K562 (cell line): ENCODE measurements around the gene ST8SIA2. TPM values are rescaled to one million over a fixed set of nuclear protein-coding genes. Genes with fewer than 3 reads are reported as not detected.

ENCODE experiments used
- ATAC-seq: fragments of 200-7000 bp; cut with Tn5 transposase; 3 replicates; pipeline ENCODE4 v1.9.1; 2020; ENCODE audit warnings: moderate library complexity
- BruUV-seq: library from RNA; stranded (reverse); fragments of 400-500 nt; replicated peaks from 2 replicates; lab custom pipeline; 2021; lab: Mats Ljungman, UMichigan
- CTCF ChIA-PET: fragments of 300-600 bp; formaldehyde crosslinking; extraction: SDS; loops from one replicate; lab custom pipeline; 2021; ENCODE audit warnings: low intra/inter-chr PET ratio; lab: Yijun Ruan, JAX
- POLR2A ChIA-PET: fragments of 300-600, 350-650 bp; sonication (Branson Sonifier 250); formaldehyde crosslinking; extraction: SDS; loops from one replicate; lab custom pipeline; 2021; ENCODE audit warnings: antibody characterized with exemption, inconsistent platforms; lab: Yijun Ruan, JAX
- DNase-seq, 4 experiments: peaks; one replicate each; pipeline versions ENCODE4 v3.0.0 to v3.0.0-alpha.2; 2011 to 2018; ENCODE audit warnings: low spot score in 3 of 4, mixed read lengths in 3 of 4; ENCODE audit errors: extremely low read depth in 1 of 4
- FAIRE-seq: peaks from 2 replicates; lab custom pipeline; 2011; peaks lifted over from hg19 to GRCh38; lab: Jason Lieb, UNC
- H2AFZ ChIP-seq: 2 replicates; pipeline ENCODE4 v1.6.0; 2011; ENCODE audit warnings: low read depth, low read length, control low read depth, inconsistent platforms
- H3K27ac ChIP-seq: fragments of 200-600 bp; 3 replicates; pipeline ENCODE4 v1.8.0; 2011; ENCODE audit warnings: low read depth, mild to moderate bottlenecking, control low read depth, inconsistent platforms, low read length, moderate library complexity, mixed read lengths; ENCODE audit errors: extremely low read depth
- H3K27me3 ChIP-seq, 2 experiments: fragments of 300-600 bp in 1 of 2; 2 replicates in 1 of 2; 3 replicates in 1 of 2; pipeline versions ENCODE4 v1.6.0 to v1.8.0; 2011; ENCODE audit warnings: inconsistent platforms in 2 of 2, low read length in 2 of 2, mild to moderate bottlenecking in 1 of 2, mixed read lengths in 1 of 2, moderate library complexity in 1 of 2; ENCODE audit not compliant: control insufficient read depth in 2 of 2, insufficient read depth in 2 of 2
- H3K36me3 ChIP-seq: fragments of 300-600 bp; 3 replicates; pipeline ENCODE4 v1.8.0; 2011; ENCODE audit warnings: mild to moderate bottlenecking, low read length, inconsistent platforms; ENCODE audit not compliant: control insufficient read depth, insufficient read depth
- H3K4me1 ChIP-seq, 2 experiments: fragments of 200-600 bp in 1 of 2; replicated peaks in 1 of 2; 2 replicates in 1 of 2; 3 replicates in 1 of 2; pipeline versions ENCODE4 v1.5.1 to v1.8.0; 2011; ENCODE audit warnings: inconsistent platforms in 2 of 2, low read length in 2 of 2, mild to moderate bottlenecking in 1 of 2, mixed read lengths in 1 of 2, moderate library complexity in 1 of 2; ENCODE audit not compliant: control insufficient read depth in 2 of 2, insufficient read depth in 2 of 2
- H3K4me2 ChIP-seq: 2 replicates; pipeline ENCODE4 v1.6.1; 2011; ENCODE audit warnings: low read length, control low read depth, inconsistent platforms, mixed read lengths; ENCODE audit not compliant: insufficient read depth
- H3K4me3 ChIP-seq: fragments of 200-600 bp; sonication (generic), shearing (Covaris generic); 2 replicates; pipeline ENCODE4 v1.5.1; 2016; ENCODE audit warnings: control low read depth, inconsistent platforms
- H3K79me2 ChIP-seq: fragments of 200-600 bp; 3 replicates; pipeline ENCODE4 v1.8.0; 2011; ENCODE audit warnings: low read length, inconsistent platforms; ENCODE audit not compliant: control insufficient read depth, insufficient read depth
- H3K9ac ChIP-seq, 2 experiments: 2 replicates each; pipeline versions ENCODE4 v1.6.0 to v1.6.1; 2011; ENCODE audit warnings: low read depth in 2 of 2, low read length in 2 of 2, control low read depth in 1 of 2, inconsistent platforms in 1 of 2, mild to moderate bottlenecking in 1 of 2, mixed read lengths in 1 of 2; ENCODE audit not compliant: insufficient read depth in 1 of 2
- H3K9me1 ChIP-seq: one replicate; pipeline ENCODE4 v1.6.0; 2011; ENCODE audit warnings: inconsistent platforms, mild to moderate bottlenecking, low read length, moderate library complexity; ENCODE audit not compliant: control insufficient read depth, insufficient read depth
- H3K9me3 ChIP-seq: replicated peaks from 2 replicates; pipeline ENCODE4 v1.5.1; 2011; ENCODE audit warnings: low read depth, low read length, inconsistent platforms; ENCODE audit not compliant: control insufficient read depth, insufficient read depth
- H4K20me1 ChIP-seq: replicated peaks from 2 replicates; pipeline ENCODE4 v1.6.1; 2011; ENCODE audit warnings: low read length, inconsistent platforms, mixed read lengths; ENCODE audit not compliant: control insufficient read depth, insufficient read depth
- BACH1 ChIP-seq: fragments of 200-800 bp; sonication (Bioruptor generic); IDR thresholded peaks from 2 replicates; pipeline ENCODE4 v1.6.1; 2016; ENCODE audit warnings: missing genetic modification characterization, missing compliant biosample characterization
- CCAR2 ChIP-seq: fragments of 200-400 bp; formaldehyde crosslinking; IDR thresholded peaks from 2 replicates; pipeline ENCODE4 v1.6.1; 2017; ENCODE audit warnings: mild to moderate bottlenecking, low read depth, low read length
- EGR1 ChIP-seq: fragments of 450-650 bp; conservative IDR thresholded peaks from 2 replicates; pipeline ENCODE4 v1.6.1; 2017; ENCODE audit warnings: mild to moderate bottlenecking
- HDAC3 ChIP-seq: fragments of 450-650 bp; IDR thresholded peaks from 2 replicates; pipeline ENCODE4 v1.6.1; 2018; ENCODE audit warnings: borderline replicate concordance, mild to moderate bottlenecking, moderate library complexity; ENCODE audit not compliant: partially characterized antibody
- HMGN3 ChIP-seq: IDR thresholded peaks from 2 replicates; pipeline ENCODE4 v1.6.1; 2011; ENCODE audit warnings: borderline replicate concordance, low read depth, mild to moderate bottlenecking, mixed read lengths, low read length; ENCODE audit not compliant: insufficient read length; ENCODE audit errors: extremely low read depth
- MEF2A ChIP-seq: IDR thresholded peaks from 2 replicates; pipeline ENCODE4 v1.6.1; 2011; ENCODE audit warnings: low read depth, mild to moderate bottlenecking, low read length, moderate library complexity; ENCODE audit not compliant: control insufficient read depth
- OTX1 ChIP-seq: fragments of 450-650 bp; formaldehyde crosslinking; IDR thresholded peaks from 2 replicates; pipeline ENCODE4 v1.4.0; 2022; ENCODE audit warnings: mild to moderate bottlenecking
- PCBP2 ChIP-seq: fragments of 200-400 bp; formaldehyde crosslinking; IDR thresholded peaks from 2 replicates; pipeline ENCODE4 v1.6.1; 2018; ENCODE audit warnings: low read length, low read depth, mild to moderate bottlenecking, moderate library complexity; ENCODE audit not compliant: poor library complexity, severe bottlenecking
- PHF20 ChIP-seq: fragments of 450-650 bp; IDR thresholded peaks from 2 replicates; pipeline ENCODE4 v1.6.1; 2018; ENCODE audit not compliant: partially characterized antibody
- PTBP1 ChIP-seq: fragments of 200-400 bp; formaldehyde crosslinking; IDR thresholded peaks from 2 replicates; pipeline ENCODE4 v1.6.1; 2017; ENCODE audit warnings: low read depth, low read length
- SAFB2 ChIP-seq: fragments of 200-400 bp; formaldehyde crosslinking; IDR thresholded peaks from 2 replicates; pipeline ENCODE4 v1.6.1; 2018; ENCODE audit warnings: borderline replicate concordance, low read length, low read depth, moderate library complexity; ENCODE audit not compliant: severe bottlenecking
- ZFP1 ChIP-seq: fragments of 450-650 bp; formaldehyde crosslinking; IDR thresholded peaks from 2 replicates; pipeline ENCODE4 v1.4.0; 2020; ENCODE audit warnings: mild to moderate bottlenecking, mixed read lengths
- ZFX ChIP-seq: sonication (generic); formaldehyde crosslinking; IDR thresholded peaks from 2 replicates; pipeline ENCODE4 v1.8.0; 2022; ENCODE audit warnings: mild to moderate bottlenecking, missing genetic modification reagents, moderate library complexity
- ZNF174 ChIP-seq: fragments of 250-450 bp; sonication (Bioruptor Pico); IDR thresholded peaks from 2 replicates; pipeline ENCODE4 v1.4.0; 2020; ENCODE audit warnings: mild to moderate bottlenecking
- ZNF347 ChIP-seq: fragments of 450-650 bp; formaldehyde crosslinking; IDR thresholded peaks from 2 replicates; pipeline ENCODE4 v1.4.0; 2020; ENCODE audit warnings: low read depth, mild to moderate bottlenecking, moderate library complexity
- ZNF445 ChIP-seq: fragments of 250-450 bp; sonication (Bioruptor Pico); IDR thresholded peaks from 2 replicates; pipeline ENCODE4 v1.4.0; 2020; ENCODE audit warnings: low read depth, mild to moderate bottlenecking, moderate library complexity
- WGBS: fragments of 100-300 bp; shearing (Covaris generic); methylation state at CpG from one replicate; pipeline ENCODE4 v1.1.6; 2016; ENCODE audit warnings: low coverage, mixed read lengths; ENCODE audit not compliant: insufficient coverage; ENCODE audit errors: missing lambda C conversion rate; 5-methylcytosine and 5-hydroxymethylcytosine counted together
- in situ Hi-C: fragments of 300-500 bp; cut with MboI; formaldehyde crosslinking; loops from 4 replicates; pipeline ENCODE4 v1.15.0; 2018; ENCODE audit warnings: inconsistent platforms, mixed read lengths
- intact Hi-C: fragments of 100-400 bp; cut with micrococcal nuclease; formaldehyde crosslinking; loops from 2 replicates; pipeline ENCODE4 v1.14.2; 2022
- polyA plus RNA-seq, 8 experiments: library from polyadenylated mRNA; depleted of rRNA in 4 of 8; stranded (reverse) in 5 of 8; unstranded in 3 of 8; fragments of >200 nt; fragmentation: Nextera tagmentation in 2 of 8; fragmentation: Illumina TruSeq in 1 of 8; extraction: Ambion mirVana in 2 of 8; extraction: Trizol in 1 of 8; gene quantifications; 2 replicates each; pipeline versions ENCODE4 v1.2.1 to v1.2.3, GENCODE V29; 2011 to 2014; ENCODE audit warnings: inconsistent platforms in 1 of 8, missing spikeins in 1 of 8
- total RNA-seq, 7 experiments: library from RNA; depleted of rRNA in 6 of 7; stranded (reverse); fragments of >200 nt in 6 of 7; fragmentation: Illumina TruSeq in 2 of 7; extraction: Trizol in 2 of 7; gene quantifications; 2 replicates each; pipeline versions ENCODE4 v1.2.1 to v1.2.3, GENCODE V29; 2011 to 2021; ENCODE audit warnings: low replicate concordance in 1 of 7
- TF ChIP-seq, protein P1 (sequence below): fragments of 250-450 bp; sonication (Bioruptor Pico); IDR thresholded peaks from 2 replicates; pipeline ENCODE4 v1.8.0; 2022; ENCODE audit warnings: inconsistent platforms, mild to moderate bottlenecking, moderate library complexity, borderline replicate concordance
- TF ChIP-seq, protein P2 (sequence below): IDR thresholded peaks from 3 replicates; pipeline ENCODE4 v1.6.1; 2011; ENCODE audit warnings: borderline replicate concordance, mild to moderate bottlenecking, moderate library complexity; ENCODE audit not compliant: insufficient read length; ENCODE audit errors: extremely low read depth
- TF ChIP-seq, protein P3 (sequence below): sonication (generic); formaldehyde crosslinking; IDR thresholded peaks from 2 replicates; pipeline ENCODE4 v1.5.0; 2020; ENCODE audit warnings: missing genetic modification reagents

The ST8SIA2 gene
- total and polyA plus RNA-seq, 9 of the 15 experiments (the other 6 are each of a cell fraction or from before 2014, with no cell fraction given), result not detected

DNA sequence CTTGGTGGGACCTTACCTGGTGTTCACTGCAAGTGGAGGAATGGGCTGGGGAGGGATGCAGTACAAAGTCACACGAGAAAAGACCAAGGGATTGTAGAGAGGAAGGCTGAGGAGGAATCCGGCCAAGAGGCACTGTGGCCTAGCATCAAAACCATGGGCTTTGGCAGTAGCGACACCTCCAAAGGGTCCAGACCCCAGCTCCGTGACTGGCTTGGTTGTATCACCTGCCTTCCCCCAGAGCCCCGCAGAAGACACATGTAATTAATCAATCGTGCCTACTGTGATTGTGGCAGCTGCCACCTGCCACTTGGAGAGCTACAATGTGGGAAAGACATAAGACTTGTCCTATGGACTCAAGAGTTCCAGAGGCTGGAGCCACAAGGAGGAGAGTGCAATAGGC, 54.7 kb downstream of the ST8SIA2 start:
- in situ Hi-C loops (no loop called here), intact Hi-C loops (no loop called here)
- Histone ChIP-seq H3K4me1 (no peaks in the 10 kb centered on the region), H3K9ac (no peak overlapping the region), H3K36me3 (no peaks in the 10 kb centered on the region), H3K27me3 (peaks cover 2 to 22% of the 10 kb centered on the region in 2 experiments; a peak in 2 of 5 replicates), H3K79me2 (no peaks in the 10 kb centered on the region), H3K4me2 (no peak overlapping the region), H3K9me1 (no peaks in the 10 kb centered on the region), H3K4me3 (no peak overlapping the region), H3K9me3 (no peaks in the 10 kb centered on the region), H3K27ac (no peak overlapping the region), H2AFZ (no peak overlapping the region), H4K20me1 (no peaks in the 10 kb centered on the region; the same call in 1 of the 2 replicates)
- FAIRE-seq, result no peak
- no TSS peak for BruUV-seq
- ChIA-PET POLR2A (no interaction called here), CTCF (no interaction called here)
- DNase-seq, result no peak
- no peak for ATAC-seq
- 1% methylated on average over 6 of the region's 6 CpGs for WGBS
- TF ChIP-seq EGR1 (no peak), HDAC3 (no peak), OTX1 (CRISPR knock-in tag) (no peak), BACH1 (tag) (no peak), ZNF347 (CRISPR knock-in tag) (no peak), MEF2A (no peak), ZNF174 (CRISPR knock-in tag) (no peak), HMGN3 (no peak), CCAR2 (no peak), ZFX (no peak), ZNF445 (no peak), PTBP1 (no peak), SAFB2 (no peak), ZFP1 (no peak), PCBP2 (no peak), PHF20 (no peak)
- TF ChIP-seq, protein P1, sequence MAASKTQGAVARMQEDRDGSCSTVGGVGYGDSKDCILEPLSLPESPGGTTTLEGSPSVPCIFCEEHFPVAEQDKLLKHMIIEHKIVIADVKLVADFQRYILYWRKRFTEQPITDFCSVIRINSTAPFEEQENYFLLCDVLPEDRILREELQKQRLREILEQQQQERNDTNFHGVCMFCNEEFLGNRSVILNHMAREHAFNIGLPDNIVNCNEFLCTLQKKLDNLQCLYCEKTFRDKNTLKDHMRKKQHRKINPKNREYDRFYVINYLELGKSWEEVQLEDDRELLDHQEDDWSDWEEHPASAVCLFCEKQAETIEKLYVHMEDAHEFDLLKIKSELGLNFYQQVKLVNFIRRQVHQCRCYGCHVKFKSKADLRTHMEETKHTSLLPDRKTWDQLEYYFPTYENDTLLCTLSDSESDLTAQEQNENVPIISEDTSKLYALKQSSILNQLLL, result no peak
- TF ChIP-seq, protein P2, sequence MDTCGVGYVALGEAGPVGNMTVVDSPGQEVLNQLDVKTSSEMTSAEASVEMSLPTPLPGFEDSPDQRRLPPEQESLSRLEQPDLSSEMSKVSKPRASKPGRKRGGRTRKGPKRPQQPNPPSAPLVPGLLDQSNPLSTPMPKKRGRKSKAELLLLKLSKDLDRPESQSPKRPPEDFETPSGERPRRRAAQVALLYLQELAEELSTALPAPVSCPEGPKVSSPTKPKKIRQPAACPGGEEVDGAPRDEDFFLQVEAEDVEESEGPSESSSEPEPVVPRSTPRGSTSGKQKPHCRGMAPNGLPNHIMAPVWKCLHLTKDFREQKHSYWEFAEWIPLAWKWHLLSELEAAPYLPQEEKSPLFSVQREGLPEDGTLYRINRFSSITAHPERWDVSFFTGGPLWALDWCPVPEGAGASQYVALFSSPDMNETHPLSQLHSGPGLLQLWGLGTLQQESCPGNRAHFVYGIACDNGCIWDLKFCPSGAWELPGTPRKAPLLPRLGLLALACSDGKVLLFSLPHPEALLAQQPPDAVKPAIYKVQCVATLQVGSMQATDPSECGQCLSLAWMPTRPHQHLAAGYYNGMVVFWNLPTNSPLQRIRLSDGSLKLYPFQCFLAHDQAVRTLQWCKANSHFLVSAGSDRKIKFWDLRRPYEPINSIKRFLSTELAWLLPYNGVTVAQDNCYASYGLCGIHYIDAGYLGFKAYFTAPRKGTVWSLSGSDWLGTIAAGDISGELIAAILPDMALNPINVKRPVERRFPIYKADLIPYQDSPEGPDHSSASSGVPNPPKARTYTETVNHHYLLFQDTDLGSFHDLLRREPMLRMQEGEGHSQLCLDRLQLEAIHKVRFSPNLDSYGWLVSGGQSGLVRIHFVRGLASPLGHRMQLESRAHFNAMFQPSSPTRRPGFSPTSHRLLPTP, result no peak
- TF ChIP-seq, protein P3, sequence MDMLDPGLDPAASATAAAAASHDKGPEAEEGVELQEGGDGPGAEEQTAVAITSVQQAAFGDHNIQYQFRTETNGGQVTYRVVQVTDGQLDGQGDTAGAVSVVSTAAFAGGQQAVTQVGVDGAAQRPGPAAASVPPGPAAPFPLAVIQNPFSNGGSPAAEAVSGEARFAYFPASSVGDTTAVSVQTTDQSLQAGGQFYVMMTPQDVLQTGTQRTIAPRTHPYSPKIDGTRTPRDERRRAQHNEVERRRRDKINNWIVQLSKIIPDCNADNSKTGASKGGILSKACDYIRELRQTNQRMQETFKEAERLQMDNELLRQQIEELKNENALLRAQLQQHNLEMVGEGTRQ (CRISPR knock-in tag), result no peak
